Inflammatory macrophage (primary cell): Measurements from ENCODE around the gene PGLYRP2.
A peak's percentile ranks its signal among the peaks of the same experiment; 100 is the strongest.

Experiments used
- DNase-seq, 2 donors: peaks; one replicate each; pipeline ENCODE4 v3.0.0-alpha.2; 2020 to 2022

PGLYRP2 gene

GRCh38 chr19:15456441-15456840 lies 22.9 kb downstream of the PGLYRP2 start:
- no peak for DNase-seq

GRCh38 chr19:15455996-15456395 lies 23.3 kb downstream of the PGLYRP2 start:
- no peak for DNase-seq

GRCh38 chr19:15453906-15454860 lies 25.1 kb downstream of the PGLYRP2 start:
- no peak for DNase-seq

- no peak for DNase-seq
Observed at GRCh38 chr19:15453091-15453578, 26.2 kb downstream of the PGLYRP2 start.

- peak in 1 of 2 donors; percentile 22 for DNase-seq
Observed at GRCh38 chr19:15452111-15453047, 26.9 kb downstream of the PGLYRP2 start.

GRCh38 chr19:15450528-15450890 lies 28.8 kb downstream of the PGLYRP2 start:
- no peak for DNase-seq

GRCh38 chr19:15449620-15450527 lies 29.4 kb downstream of the PGLYRP2 start, which contains the start of gene WIZ:
WIZ (minus strand) TSS chr19:15449956; CDS start chr19:15448307, 1,649 bp downstream.
- peak; percentile 70 to 79 for DNase-seq

- no peak for DNase-seq
Observed at GRCh38 chr19:15448778-15449619, 30.3 kb downstream of the PGLYRP2 start.

GRCh38 chr19:15448044-15448777 lies 31.1 kb downstream of the PGLYRP2 start:
- no peak for DNase-seq

- DNase-seq = no peak
Observed at GRCh38 chr19:15447057-15447456, 32.2 kb downstream of the PGLYRP2 start.

GRCh38 chr19:15445807-15446376 lies 33.4 kb downstream of the PGLYRP2 start:
- DNase-seq = no peak

GRCh38 chr19:15445227-15445605 lies 34.1 kb downstream of the PGLYRP2 start:
- no peak for DNase-seq

GRCh38 chr19:15444505-15445226 lies 34.6 kb downstream of the PGLYRP2 start:
- DNase-seq = no peak

- DNase-seq = no peak
Observed at GRCh38 chr19:15443838-15444237, 35.5 kb downstream of the PGLYRP2 start.

GRCh38 chr19:15443325-15443724 lies 36.0 kb downstream of the PGLYRP2 start:
- no peak for DNase-seq

GRCh38 chr19:15442142-15442920 lies 37.0 kb downstream of the PGLYRP2 start:
- DNase-seq = no peak

- DNase-seq = no peak
Observed at GRCh38 chr19:15441317-15441716, 38.0 kb downstream of the PGLYRP2 start.
